BJ (cell line): ENCODE measurements around the gene CTTNBP2. TPM values are rescaled to one million over a fixed set of nuclear protein-coding genes. Genes with fewer than 3 reads are reported as not detected.

ENCODE experiments used
- CTCF ChIA-PET: fragments of 350-600 bp; formaldehyde crosslinking; extraction: SDS; loops from one replicate; lab custom pipeline; 2021; ENCODE audit warnings: antibody characterized with exemption, inconsistent platforms; lab: Yijun Ruan, JAX
- POLR2A ChIA-PET: fragments of 300-600 bp; sonication (Branson Sonifier 250); formaldehyde crosslinking; extraction: SDS; loops from one replicate; lab custom pipeline; 2021; ENCODE audit warnings: antibody characterized with exemption; lab: Charles Lee
- DNase-seq: peaks from one replicate; pipeline ENCODE4 v3.0.0-alpha.2; 2011; ENCODE audit warnings: low read depth
- H3K27me3 ChIP-seq: 2 replicates; pipeline ENCODE4 v1.6.0; 2011; ENCODE audit warnings: low read length; ENCODE audit not compliant: control insufficient read depth, insufficient read depth
- H3K36me3 ChIP-seq: 2 replicates; pipeline ENCODE4 v1.5.1; 2011; ENCODE audit warnings: low read length; ENCODE audit not compliant: control insufficient read depth, insufficient read depth
- H3K4me3 ChIP-seq: 2 replicates; pipeline ENCODE4 v1.5.1; 2011; ENCODE audit warnings: low read depth, mild to moderate bottlenecking, control low read depth, low read length
- CTCF ChIP-seq: IDR thresholded peaks from 2 replicates; pipeline ENCODE4 v1.5.1; 2011; ENCODE audit warnings: low read depth, mild to moderate bottlenecking, control low read depth, inconsistent platforms, low read length, moderate library complexity; ENCODE audit not compliant: insufficient read depth
- polyA plus RNA-seq: library from polyadenylated mRNA; depleted of rRNA; stranded (reverse); fragments of >200 nt; gene quantifications from 2 replicates; pipeline ENCODE4 v1.2.3, GENCODE V29; 2011

The CTTNBP2 gene
- polyA plus RNA-seq, 1 experiment = 0.34 TPM

- no peak for DNase-seq
- H3K4me3 ChIP-seq = no peak overlapping the region
- POLR2A ChIA-PET = no interaction called here
- H3K36me3 ChIP-seq = no peaks in the 10 kb centered on the region
- CTCF ChIA-PET = no interaction called here
- H3K27me3 ChIP-seq = no peaks in the 10 kb centered on the region
- no peak for TF ChIP-seq CTCF
Observed at GRCh38 chr7:117907049-117907640, 33.9 kb upstream of the CTTNBP2 start.

- H3K4me3 ChIP-seq = no peak overlapping the region
- no peak for TF ChIP-seq CTCF
- POLR2A ChIA-PET = no interaction called here
- DNase-seq = no peak
- H3K36me3 ChIP-seq = no peaks in the 10 kb centered on the region
- no peaks in the 10 kb centered on the region for H3K27me3 ChIP-seq
- CTCF ChIA-PET = no interaction called here
Observed at GRCh38 chr7:117902314-117902889, 29.2 kb upstream of the CTTNBP2 start.

GRCh38 chr7:117901089-117901797 lies 28.0 kb upstream of the CTTNBP2 start:
- DNase-seq = no peak
- no peak overlapping the region for H3K4me3 ChIP-seq
- no peaks in the 10 kb centered on the region for H3K27me3 ChIP-seq
- no peaks in the 10 kb centered on the region for H3K36me3 ChIP-seq
- ChIA-PET CTCF (interaction anchor here (1.2 kb wide), 1 partner anchor 11 kb away, joined by 3 read pairs; no protein-coding TSS in a partner anchor), POLR2A (no interaction called here)
- no peak for TF ChIP-seq CTCF

GRCh38 chr7:117896339-117896738 lies 23.1 kb upstream of the CTTNBP2 start:
- no peak for DNase-seq
- ChIA-PET CTCF (no interaction called here), POLR2A (no interaction called here)
- Histone ChIP-seq H3K27me3 (no peaks in the 10 kb centered on the region), H3K4me3 (no peak overlapping the region), H3K36me3 (no peaks in the 10 kb centered on the region)
- no peak for TF ChIP-seq CTCF

- ChIA-PET POLR2A (no interaction called here), CTCF (no interaction called here)
- H3K36me3 ChIP-seq = no peaks in the 10 kb centered on the region
Observed at GRCh38 chr7:117895276-117895675, 22.0 kb upstream of the CTTNBP2 start.

More at GRCh38 chr7:117895276-117895675, 22.0 kb upstream of the CTTNBP2 start:
- Histone ChIP-seq H3K4me3 (no peak overlapping the region), H3K27me3 (no peaks in the 10 kb centered on the region)
- DNase-seq = no peak
- no peak for TF ChIP-seq CTCF
